Endometrium (tissue), 2 donors: ENCODE results near the gene GDA.
"Not testable (repeated sequence)": the region's sequence is repeated elsewhere in the genome, so short reads cannot be mapped to it uniquely, and the experiment has no call there.

Experiments
- FAIRE-seq: peaks from 2 replicates; lab custom pipeline; 2012; peaks lifted over from hg19 to GRCh38; lab: Jason Lieb, UNC
- donor health status: control.
- donor health status: control.

Gene GDA

DNA sequence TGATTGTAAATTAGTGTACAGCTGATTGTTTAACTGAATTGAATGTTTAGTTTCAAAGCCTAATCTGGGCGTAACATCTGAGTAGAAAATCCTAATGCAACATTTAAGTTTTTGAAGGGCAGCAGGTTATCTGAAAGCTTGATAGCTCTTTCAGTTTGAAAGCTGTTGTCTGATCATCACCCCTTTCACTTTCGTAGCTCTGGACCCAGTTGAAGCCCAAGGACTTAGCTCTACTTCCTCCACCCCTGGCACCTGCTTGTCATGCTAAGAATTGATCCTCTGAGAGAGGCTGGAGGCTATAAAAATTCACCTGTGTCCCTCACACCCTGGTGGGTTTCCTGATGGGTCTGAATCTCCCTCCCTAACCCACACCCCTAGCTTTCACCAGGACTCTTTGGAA lies 129.7 kb downstream of the GDA start:
- FAIRE-seq = no peak

DNA sequence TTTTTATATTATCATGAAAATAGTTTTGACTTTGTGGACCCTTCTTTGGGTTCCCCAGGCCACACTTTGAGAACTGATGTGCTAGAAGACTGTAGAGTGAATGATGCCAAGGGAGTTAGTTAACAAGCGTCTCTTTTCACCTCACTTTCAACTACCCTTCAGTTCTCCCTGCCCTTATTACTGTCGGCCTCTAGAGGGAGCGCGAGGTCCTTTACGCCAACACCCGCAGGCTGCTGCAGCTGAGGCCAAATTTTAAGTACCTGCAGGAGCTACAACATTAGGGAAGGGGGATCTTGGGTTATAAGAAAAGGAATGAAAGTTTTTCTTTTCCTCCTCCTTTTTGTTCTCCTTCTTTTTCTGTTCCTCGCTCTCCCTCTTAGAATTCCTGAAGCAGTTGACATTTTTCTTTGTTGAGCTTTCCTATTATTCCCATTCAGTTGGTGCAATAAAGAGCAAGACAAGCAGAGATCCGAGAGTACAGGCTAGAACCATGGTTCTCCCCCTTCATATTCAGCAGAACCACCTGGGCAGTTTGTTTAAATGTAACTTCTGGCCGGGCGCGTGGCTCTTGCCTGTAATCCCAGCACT lies 131.8 kb downstream of the GDA start:
- peak; percentile 58 for FAIRE-seq

DNA sequence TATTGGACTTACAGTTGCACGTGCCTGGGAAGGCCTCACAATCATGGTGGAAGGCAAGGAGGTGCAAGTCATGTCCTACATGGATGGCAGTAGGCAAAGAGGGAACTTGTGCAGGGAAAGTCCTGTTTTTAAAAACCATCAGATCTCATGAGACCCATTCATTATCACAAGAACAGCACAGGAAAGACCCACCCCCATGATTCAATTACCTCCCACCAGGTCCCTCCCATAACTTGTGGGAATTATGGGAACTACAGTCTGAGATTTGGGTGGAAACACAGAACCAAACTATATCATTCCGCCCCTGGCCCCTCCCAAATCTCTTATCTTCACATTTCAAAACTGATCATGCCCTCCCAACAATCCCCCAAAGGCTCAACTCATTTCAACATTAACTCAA lies 140.2 kb downstream of the GDA start:
- FAIRE-seq = no peak

DNA sequence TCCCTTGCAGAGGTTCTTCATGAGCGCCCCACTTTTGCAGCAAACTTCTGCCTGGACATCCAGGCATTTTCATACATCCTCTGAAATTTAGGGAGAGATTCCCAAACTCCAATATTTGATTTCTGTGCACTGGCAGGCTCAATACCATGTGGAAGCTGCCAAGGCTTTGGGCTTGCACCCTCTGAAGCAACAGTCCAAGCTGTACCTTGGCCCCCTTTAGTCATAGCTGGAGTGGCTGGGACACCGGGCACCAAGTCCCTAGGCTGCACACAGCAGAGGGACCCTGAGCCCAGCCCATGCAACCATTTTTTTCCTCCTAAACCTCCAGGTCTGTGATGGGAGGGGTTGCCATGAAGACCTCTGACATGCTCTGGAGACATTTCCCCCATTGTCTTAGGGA lies 141.1 kb downstream of the GDA start:
- FAIRE-seq = no peak

DNA sequence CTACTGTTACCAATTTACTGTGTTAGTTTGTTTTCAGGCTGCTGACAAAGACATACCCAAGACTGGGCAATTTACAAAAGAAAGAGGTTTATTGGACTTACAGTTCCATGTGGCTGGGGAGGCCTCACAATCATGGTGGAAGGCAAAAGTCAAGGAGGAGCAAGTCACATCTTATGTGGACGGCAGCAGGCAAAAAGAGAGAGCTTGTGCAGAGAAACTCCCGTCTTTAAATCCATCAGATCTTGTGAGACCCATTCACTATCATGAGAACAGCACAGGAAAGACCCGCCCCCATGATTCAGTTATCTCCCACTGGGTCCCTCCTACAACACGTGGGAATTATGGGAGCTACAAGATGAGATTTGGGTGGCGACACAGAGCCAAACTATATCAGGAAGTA lies 142.3 kb downstream of the GDA start:
- FAIRE-seq = not testable (repeated sequence)

DNA sequence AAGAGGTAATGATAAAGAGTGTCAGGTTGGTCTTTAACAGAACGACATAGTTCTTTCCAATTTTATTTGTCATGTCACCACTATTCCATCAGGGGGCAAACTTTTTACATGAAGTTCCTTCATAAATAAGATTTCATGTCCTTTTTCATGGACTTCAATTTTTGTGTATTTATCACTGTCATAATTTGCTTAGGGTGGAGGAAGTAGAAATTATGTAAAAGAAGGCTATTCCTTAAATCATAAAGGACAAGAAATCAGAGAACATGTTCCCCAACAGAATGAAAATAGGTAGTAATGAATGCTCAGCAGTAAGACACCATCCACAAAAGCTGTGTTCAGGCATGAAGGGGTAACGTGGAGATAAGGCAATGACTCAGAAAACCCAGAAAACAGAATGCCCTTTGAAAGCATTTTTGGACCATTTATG lies 143.0 kb downstream of the GDA start:
- FAIRE-seq = peak; percentile 98

DNA sequence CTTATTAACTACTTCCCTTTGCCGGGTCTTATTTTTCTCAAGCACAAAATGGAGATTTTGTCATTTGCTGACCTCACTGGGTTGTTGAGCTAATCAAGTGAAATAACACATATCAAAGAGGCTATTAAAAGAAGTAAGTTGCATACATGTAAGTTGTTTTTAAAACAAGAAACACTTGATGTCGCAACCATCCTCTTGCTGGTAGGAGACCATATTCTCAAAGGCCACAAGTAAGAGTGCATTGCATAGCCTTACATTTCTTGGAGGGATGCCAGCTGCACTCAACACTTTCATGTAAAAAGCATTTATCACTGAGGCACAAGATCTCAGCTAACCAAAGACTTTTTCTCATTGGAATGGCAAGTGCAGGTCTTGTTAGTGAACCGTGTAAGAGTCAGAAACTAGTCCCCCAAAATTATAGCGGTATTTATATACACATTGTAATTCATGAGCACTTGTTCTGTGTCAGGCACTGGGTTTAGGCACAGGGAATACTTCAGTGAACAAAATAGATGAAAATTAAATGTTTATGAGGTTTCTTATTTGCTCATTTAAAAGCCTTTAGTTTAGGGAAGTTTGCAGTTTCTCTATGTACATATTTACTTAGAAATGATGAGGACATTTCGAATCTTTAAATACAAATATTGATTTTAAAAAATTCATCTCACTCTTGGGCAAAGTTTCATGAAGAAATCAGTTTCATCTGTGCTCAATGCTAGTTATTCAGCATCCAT lies 143.8 kb downstream of the GDA start:
- FAIRE-seq = no peak

DNA sequence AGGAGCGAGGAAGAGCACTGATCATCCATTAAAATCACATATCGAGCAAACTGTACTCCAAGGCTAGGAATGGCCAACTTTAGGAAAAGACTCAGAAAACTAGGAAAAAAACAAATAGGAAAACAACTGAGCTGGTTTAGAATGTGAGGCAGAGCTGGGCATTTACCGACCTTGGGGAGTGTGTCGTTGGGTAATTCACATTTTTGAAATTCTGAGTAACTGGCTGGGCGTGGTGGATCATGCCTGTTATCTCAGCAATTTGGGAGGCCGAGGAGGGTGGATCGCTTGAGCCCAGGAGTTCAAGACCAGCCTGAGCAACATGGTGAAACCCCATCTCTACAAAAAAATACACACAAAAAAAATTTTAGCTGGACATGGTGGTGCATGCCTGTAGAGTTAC lies 145.7 kb downstream of the GDA start:
- no peak for FAIRE-seq

DNA sequence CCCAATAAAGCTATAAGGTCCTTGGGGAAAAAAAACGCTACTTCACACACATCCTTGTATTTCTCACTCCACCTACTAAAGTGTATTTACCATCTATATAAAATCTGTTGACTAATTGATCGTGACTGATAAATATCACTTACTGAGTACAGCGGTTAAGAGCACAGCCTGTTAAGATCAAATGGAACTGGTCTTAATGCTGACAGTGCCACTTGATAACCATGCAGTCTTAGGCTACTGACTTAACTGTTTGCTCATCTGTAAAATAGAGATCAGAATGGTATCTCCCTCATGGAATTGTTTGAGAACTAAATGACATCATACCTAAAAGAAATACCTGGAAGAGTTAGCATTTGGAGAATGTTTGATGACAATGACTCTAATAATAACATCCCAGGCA lies 148.3 kb downstream of the GDA start:
- FAIRE-seq = no peak

DNA sequence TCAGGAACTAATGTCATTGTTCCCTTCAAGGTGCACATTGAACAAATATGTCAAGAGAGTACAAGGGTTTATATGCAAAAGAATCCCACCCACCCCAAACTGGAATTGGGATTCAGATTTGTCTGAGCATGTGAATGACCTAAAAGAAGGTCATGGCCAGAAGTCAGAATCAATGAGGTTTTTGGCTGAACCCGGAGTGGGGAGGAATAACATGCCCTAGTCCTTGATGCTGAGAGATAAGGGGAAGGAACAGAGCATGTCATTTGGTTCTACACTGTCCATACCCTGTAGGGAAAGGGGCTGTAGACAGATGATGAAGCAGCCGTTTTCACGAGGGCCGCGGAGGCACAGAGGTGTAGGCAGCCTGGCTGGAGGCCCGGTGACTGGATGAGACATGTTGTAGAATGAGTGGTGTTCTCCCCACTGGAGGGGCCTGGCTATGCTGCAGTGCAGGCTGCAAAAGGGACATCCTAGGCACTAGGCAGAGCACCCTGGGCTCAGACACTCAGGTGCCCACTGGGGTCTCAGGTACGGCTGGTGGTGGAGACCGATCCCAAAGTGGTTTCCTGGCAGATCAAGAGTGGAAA lies 149.9 kb downstream of the GDA start:
- FAIRE-seq = no peak

DNA sequence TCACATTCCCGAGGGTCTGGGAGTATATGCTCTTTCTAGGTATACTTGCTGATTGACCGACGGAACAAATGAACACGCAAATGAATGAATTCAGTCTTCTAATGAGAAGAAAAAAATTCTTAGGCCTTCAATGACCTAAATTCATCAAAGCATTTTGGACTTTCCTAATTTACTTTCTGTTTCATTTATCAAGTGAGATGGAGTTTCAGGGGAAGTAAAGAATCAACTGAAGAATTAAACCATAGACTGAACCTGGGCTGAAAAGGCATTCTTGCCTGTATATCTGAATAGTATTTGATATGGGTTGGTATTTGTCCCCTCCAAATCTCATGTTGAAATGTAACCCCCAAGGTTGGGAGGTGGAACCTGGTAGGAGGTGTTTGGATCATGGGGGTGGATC lies 151.6 kb downstream of the GDA start:
- FAIRE-seq = no peak
